Gastrocnemius medialis (tissue), 4 donors: Measurements from ENCODE around the gene FARS2. TPM values are rescaled to one million over a fixed set of nuclear protein-coding genes. Genes with fewer than 3 reads are reported as not detected.

Experiments used
- ATAC-seq, 2 donors: fragments of 150-250 bp; one replicate each; pipeline ENCODE4 v1.9.1; 2016
- DNase-seq, 2 donors: peaks; one replicate each; pipeline ENCODE4 v3.0.0-alpha.2; 2019
- H3K27ac ChIP-seq, 4 donors: fragments of 200-600 bp; sonication (generic); 1 replicate in 1 of 4; 2 replicates in 3 of 4; pipeline ENCODE4 v1.5.1; 2016 to 2018; ENCODE audit warnings: mild to moderate bottlenecking in 2 of 4, moderate library complexity in 1 of 4
- H3K27me3 ChIP-seq, 3 donors: fragments of 200-600 bp; sonication (generic) in 2 of 3; 1 replicate in 1 of 3; 2 replicates in 2 of 3; pipeline versions ENCODE4 v1.5.1 to v1.6.0; 2016 to 2019; ENCODE audit warnings: mild to moderate bottlenecking in 1 of 3, moderate library complexity in 1 of 3
- H3K36me3 ChIP-seq, 2 donors: fragments of 200-600 bp; sonication (generic) in 1 of 2; one replicate each; pipeline ENCODE4 v1.5.1; 2017 to 2018
- H3K4me1 ChIP-seq, 2 donors: fragments of 200-600 bp; sonication (generic) in 1 of 2; one replicate each; pipeline ENCODE4 v1.5.1; 2016 to 2017; ENCODE audit warnings: mild to moderate bottlenecking in 2 of 2
- H3K4me3 ChIP-seq, 4 donors: fragments of 200-600 bp; sonication (generic) in 3 of 4; 1 replicate in 1 of 4; 2 replicates in 3 of 4; pipeline ENCODE4 v1.5.1; 2016 to 2019; ENCODE audit warnings: mild to moderate bottlenecking in 2 of 4
- H3K9me3 ChIP-seq, 3 donors: fragments of 200-600 bp; sonication (generic) in 2 of 3; 1 replicate in 1 of 3; 2 replicates in 2 of 3; pipeline ENCODE4 v1.5.1; 2016 to 2019
- POLR2A ChIP-seq, 2 donors: fragments of 450-650 bp; IDR thresholded peaks; one replicate each; pipeline ENCODE4 v1.6.1; 2017; ENCODE audit warnings: antibody characterized with exemption in 2 of 2, mild to moderate bottlenecking in 2 of 2, moderate library complexity in 2 of 2
- in situ Hi-C, 4 donors: fragments of 200-750 bp; cut with MboI; loops; one replicate each; pipeline versions ENCODE4 v1.15.0 to v1.8.0; 2017; ENCODE audit warnings: low sequenced_read_pairs in 4 of 4
- intact Hi-C: fragments of 100-400 bp; cut with DNase I; formaldehyde crosslinking; loops from one replicate; pipeline ENCODE4 v1.15.1; 2023; ENCODE audit warnings: low total_unique reads
- total RNA-seq, 4 donors: library from RNA; depleted of rRNA; stranded (reverse); fragments of >200 nt; gene quantifications; one replicate each; pipeline versions ENCODE4 v1.1.0 to v1.2.3, GENCODE V29; 2016
- TF ChIP-seq, protein P1 (sequence below), 5 experiments: fragments of 450-650 bp in 3 of 5; fragments of 200-600 bp in 2 of 5; sonication (generic) in 2 of 5; IDR thresholded peaks in 4 of 5; conservative IDR thresholded peaks in 1 of 5; 1 replicate in 4 of 5; 2 replicates in 1 of 5; pipeline ENCODE4 v1.5.1; 2016 to 2019; ENCODE audit warnings: antibody characterized with exemption in 5 of 5, mild to moderate bottlenecking in 3 of 5, moderate library complexity in 3 of 5

FARS2 gene
- total RNA-seq, 4 donors from 2014 or later: 13.6 to 24.0 (median 15.8) TPM

DNA sequence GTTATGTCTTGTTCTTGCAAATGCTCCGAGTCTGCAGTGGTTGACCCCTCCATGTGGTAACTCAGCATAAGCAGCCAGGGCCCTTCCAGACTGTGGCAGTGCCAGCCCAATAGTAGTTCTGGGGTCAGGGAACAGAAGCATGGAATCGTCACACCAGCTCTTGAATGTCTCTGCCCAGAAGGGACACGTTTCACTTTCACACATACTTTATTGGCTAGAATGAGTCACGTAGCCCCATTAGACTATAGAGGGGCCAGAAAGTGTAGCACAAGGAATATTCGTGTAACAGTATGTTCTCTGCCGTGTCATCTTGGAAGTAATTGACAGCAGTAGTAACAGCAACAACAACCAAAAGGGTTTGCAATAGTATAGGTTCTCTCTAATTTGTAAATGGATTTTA lies 254.7 kb downstream of the FARS2 start:
- no peak for TF ChIP-seq POLR2A (IDR thresholded peaks at IDR 0.05)
- TF ChIP-seq, protein P1, sequence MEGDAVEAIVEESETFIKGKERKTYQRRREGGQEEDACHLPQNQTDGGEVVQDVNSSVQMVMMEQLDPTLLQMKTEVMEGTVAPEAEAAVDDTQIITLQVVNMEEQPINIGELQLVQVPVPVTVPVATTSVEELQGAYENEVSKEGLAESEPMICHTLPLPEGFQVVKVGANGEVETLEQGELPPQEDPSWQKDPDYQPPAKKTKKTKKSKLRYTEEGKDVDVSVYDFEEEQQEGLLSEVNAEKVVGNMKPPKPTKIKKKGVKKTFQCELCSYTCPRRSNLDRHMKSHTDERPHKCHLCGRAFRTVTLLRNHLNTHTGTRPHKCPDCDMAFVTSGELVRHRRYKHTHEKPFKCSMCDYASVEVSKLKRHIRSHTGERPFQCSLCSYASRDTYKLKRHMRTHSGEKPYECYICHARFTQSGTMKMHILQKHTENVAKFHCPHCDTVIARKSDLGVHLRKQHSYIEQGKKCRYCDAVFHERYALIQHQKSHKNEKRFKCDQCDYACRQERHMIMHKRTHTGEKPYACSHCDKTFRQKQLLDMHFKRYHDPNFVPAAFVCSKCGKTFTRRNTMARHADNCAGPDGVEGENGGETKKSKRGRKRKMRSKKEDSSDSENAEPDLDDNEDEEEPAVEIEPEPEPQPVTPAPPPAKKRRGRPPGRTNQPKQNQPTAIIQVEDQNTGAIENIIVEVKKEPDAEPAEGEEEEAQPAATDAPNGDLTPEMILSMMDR (IDR thresholded peaks at IDR 0.05 in 4 of 5, conservative IDR thresholded peaks at IDR 0.05 in 1 of 5): no peak

DNA sequence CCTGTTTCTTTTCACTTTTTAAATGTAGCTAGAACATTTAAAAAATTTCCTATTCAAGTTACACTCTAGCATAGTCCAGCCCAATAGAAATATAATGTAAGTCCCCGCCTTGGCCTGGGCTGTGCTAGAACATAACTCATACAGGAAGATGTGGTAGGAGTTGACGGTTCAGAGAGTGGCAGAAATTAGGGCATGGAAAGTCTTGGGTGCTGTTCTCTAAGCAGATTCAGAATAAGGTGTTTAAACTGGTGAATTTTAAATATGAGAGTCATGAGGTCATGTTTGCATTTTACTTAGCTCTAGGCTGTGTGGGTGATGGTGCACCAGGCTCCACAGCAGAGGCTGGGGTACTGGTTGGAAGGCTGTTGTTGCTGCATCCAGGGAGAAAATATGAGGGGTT lies 256.5 kb downstream of the FARS2 start:
- Histone ChIP-seq H3K27me3 (no peaks in the 10 kb centered on the region), H3K4me1 (no peaks in the 10 kb centered on the region), H3K4me3 (no peak overlapping the region), H3K36me3 (no peaks in the 10 kb centered on the region), H3K9me3 (no peaks in the 10 kb centered on the region), H3K27ac (no peak overlapping the region)
- ATAC-seq (no peak), DNase-seq (no peak)
- no peak for TF ChIP-seq POLR2A (IDR thresholded peaks at IDR 0.05)
- TF ChIP-seq, protein P1 (IDR thresholded peaks at IDR 0.05 in 4 of 5, conservative IDR thresholded peaks at IDR 0.05 in 1 of 5): no peak
- intact Hi-C loops (no loop called here), in situ Hi-C loops (no loop called here)

More for the DNA sequence above, 254.7 kb downstream of the FARS2 start:
- in situ Hi-C loops (no loop called here), intact Hi-C loops (no loop called here)
- DNase-seq: no peak
- Histone ChIP-seq H3K4me1 (no peaks in the 10 kb centered on the region), H3K27me3 (no peaks in the 10 kb centered on the region), H3K27ac (no peak overlapping the region), H3K36me3 (no peaks in the 10 kb centered on the region), H3K9me3 (no peaks in the 10 kb centered on the region), H3K4me3 (no peak overlapping the region)
- no peak for ATAC-seq

DNA sequence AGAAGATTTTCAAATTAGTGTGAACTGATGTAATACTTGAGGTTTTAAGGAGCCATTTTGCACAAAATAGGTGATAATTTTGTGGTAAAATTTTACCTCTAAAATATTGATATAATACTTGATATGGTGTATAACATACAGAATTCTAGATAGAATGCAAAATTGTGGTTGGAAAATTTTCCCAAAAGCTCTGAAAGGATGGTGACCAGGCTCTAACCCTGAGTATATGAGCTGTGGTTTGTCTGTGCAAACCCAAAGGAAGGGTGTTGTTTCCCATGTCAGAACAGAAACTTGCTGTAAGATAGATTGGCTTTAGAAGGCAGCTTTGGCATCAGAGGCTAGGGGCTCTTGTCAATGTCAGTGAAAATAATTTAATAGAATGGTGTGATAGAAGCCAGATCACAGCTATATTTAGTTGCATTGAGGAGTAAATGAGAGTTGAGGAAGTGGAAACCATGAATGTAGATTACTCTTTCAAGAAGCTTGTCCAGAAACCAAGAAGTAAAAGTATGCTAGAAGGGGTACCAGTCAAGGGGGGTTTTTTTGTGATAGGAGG lies 257.7 kb downstream of the FARS2 start:
- Histone ChIP-seq H3K9me3 (no peaks in the 10 kb centered on the region), H3K27me3 (no peaks in the 10 kb centered on the region), H3K4me3 (no peak overlapping the region), H3K4me1 (no peaks in the 10 kb centered on the region), H3K36me3 (no peaks in the 10 kb centered on the region), H3K27ac (no peak overlapping the region)
- in situ Hi-C loops: no loop called here
- DNase-seq (no peak), ATAC-seq (no peak)
- TF ChIP-seq, protein P1 (IDR thresholded peaks at IDR 0.05 in 4 of 5, conservative IDR thresholded peaks at IDR 0.05 in 1 of 5): no peak
- no peak for TF ChIP-seq POLR2A (IDR thresholded peaks at IDR 0.05)
- intact Hi-C loops: no loop called here

DNA sequence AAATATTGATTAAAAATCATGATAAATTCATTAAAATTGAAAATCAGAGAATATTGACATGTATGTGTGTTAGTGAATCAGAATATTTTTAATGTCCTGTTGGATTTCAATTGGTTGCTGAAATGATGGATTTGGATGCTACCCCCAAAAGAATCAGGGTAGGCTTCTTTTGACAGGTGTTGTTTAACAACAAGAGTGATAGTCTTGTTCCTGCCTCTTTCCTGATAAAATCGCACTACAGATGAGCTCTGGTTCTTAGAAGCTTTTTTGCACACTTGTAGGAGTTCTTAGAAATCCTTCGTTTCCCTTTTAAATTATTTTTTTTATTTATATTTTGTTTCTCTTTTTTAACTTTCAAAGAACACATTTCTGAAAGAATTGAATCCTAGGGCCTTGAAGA lies 259.5 kb downstream of the FARS2 start:
- DNase-seq (no peak), ATAC-seq (no peak)
- Histone ChIP-seq H3K36me3 (no peaks in the 10 kb centered on the region), H3K4me1 (no peaks in the 10 kb centered on the region), H3K9me3 (no peaks in the 10 kb centered on the region), H3K27me3 (no peaks in the 10 kb centered on the region), H3K27ac (no peak overlapping the region), H3K4me3 (no peak overlapping the region)
- intact Hi-C loops: no loop called here
- in situ Hi-C loops: no loop called here
- TF ChIP-seq, protein P1 (IDR thresholded peaks at IDR 0.05 in 4 of 5, conservative IDR thresholded peaks at IDR 0.05 in 1 of 5): no peak
- TF ChIP-seq POLR2A (IDR thresholded peaks at IDR 0.05): no peak

DNA sequence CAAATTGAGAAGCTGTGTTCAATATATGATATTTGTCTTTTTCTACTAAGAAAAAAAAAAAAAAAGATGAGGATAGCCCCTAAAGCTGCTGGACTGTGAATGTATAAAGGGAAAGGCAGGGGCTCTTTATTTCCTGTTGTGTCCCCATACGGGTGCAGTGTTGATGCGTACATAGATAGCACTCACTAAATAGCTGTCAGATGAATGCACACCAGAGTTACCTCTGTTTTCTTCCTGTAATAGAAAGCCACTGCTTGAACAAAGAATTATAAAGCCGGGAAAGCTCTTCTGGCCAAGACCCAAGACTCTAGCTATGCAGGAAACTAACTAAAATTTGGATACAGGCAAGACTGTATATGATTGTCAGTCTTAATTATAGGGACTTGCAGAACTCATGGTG lies 260.0 kb downstream of the FARS2 start:
- Histone ChIP-seq H3K27me3 (no peaks in the 10 kb centered on the region), H3K9me3 (no peaks in the 10 kb centered on the region), H3K4me1 (no peaks in the 10 kb centered on the region), H3K27ac (no peak overlapping the region), H3K4me3 (no peak overlapping the region), H3K36me3 (no peaks in the 10 kb centered on the region)
- in situ Hi-C loops (no loop called here), intact Hi-C loops (no loop called here)
- DNase-seq: no peak
- ATAC-seq: no peak
- TF ChIP-seq POLR2A (IDR thresholded peaks at IDR 0.05): no peak
- TF ChIP-seq, protein P1 (IDR thresholded peaks at IDR 0.05 in 4 of 5, conservative IDR thresholded peaks at IDR 0.05 in 1 of 5): no peak
